ENCODE measurements around the gene PCYOX1L. TPM values are rescaled to one million over a fixed set of nuclear protein-coding genes. Genes with fewer than 3 reads are reported as not detected.

The PCYOX1L gene
- total RNA-seq, 2 experiments from 2014 or later: 17.2 to 18.2 TPM

DNA sequence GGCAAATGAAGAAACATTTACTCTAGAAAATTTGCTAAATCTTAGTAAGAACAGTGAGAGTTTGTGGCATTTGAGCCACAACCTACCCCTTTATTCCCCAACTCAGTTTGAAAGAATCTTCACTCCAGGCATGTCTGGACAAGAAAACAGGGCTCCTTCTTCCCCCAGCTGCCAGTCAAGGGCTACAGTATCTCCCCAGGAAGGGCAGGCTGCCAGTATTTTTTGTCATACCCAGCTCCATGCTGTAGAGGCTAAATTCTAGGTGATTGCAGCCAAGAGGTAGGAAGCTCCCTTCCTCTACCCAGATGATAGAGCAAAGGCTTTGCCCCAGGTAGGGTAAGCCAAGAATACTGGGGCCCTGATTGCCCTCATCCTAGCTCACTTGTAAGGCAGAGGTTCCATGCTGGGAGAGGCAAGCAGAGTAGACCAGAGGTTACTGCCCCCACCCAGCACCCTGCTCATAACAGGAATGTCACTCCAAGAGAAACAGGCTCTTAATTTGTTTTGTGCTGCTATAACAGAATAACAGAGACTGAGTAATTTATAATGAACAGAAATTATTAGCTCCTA, 32.6 kb upstream of the PCYOX1L start:
- no peaks in the 10 kb centered on the region for H3K9me3 Mint-ChIP-seq
- H3K36me3 Mint-ChIP-seq: no peaks in the 10 kb centered on the region
- H3K27ac Mint-ChIP-seq: no peak overlapping the region
- H3K4me1 Mint-ChIP-seq: no peaks in the 10 kb centered on the region
- DNase-seq: no peak
- no peak overlapping the region for H3K4me3 Mint-ChIP-seq
- no peaks in the 10 kb centered on the region for H3K27me3 Mint-ChIP-seq

DNA sequence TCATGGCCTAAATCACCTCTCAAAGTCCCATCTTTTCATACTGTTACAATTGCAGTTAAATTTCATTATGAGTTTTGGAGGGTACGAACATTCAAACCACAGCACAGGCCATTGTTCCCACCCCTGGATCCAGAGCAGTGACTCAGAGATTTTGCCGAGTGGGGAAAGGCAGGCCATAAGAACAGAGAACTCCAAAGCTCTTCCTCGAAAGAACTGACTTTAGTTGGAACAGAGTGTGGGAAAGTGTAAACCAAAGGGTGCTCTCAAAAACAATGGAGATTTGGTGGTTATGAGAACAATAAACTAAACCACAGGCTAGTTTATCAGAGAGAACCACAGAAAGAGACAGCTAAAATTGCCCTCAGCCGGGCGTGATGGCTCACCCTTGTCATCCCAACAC, 32.0 kb upstream of the PCYOX1L start:
- DNase-seq: no peak
- H3K27ac Mint-ChIP-seq: no peak overlapping the region
- H3K4me1 Mint-ChIP-seq: no peaks in the 10 kb centered on the region
- no peaks in the 10 kb centered on the region for H3K27me3 Mint-ChIP-seq
- H3K9me3 Mint-ChIP-seq: no peaks in the 10 kb centered on the region
- H3K4me3 Mint-ChIP-seq: no peak overlapping the region
- no peaks in the 10 kb centered on the region for H3K36me3 Mint-ChIP-seq

DNA sequence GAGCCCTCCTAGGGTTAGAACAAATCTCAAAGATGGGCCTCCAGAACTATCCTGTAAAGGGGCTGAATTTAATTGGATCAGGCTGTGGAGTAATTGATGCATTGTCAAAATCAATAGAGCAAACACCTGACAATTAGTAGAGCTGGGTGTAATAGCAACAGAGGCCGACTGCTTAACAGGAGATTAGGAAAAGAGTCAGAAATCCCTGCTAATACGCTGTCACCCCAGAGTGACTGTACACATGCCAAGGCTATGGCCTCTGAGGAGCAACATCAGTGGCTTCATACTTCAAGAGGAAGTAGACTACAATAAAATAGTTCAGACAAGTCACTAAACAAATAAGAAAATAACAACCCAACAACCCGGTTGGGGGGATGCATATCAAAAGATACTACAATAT, 31.2 kb upstream of the PCYOX1L start:
- no peaks in the 10 kb centered on the region for H3K4me1 Mint-ChIP-seq
- no peaks in the 10 kb centered on the region for H3K9me3 Mint-ChIP-seq
- H3K4me3 Mint-ChIP-seq: no peak overlapping the region
- no peak overlapping the region for H3K27ac Mint-ChIP-seq
- no peaks in the 10 kb centered on the region for H3K36me3 Mint-ChIP-seq
- H3K27me3 Mint-ChIP-seq: no peaks in the 10 kb centered on the region
- DNase-seq: no peak

DNA sequence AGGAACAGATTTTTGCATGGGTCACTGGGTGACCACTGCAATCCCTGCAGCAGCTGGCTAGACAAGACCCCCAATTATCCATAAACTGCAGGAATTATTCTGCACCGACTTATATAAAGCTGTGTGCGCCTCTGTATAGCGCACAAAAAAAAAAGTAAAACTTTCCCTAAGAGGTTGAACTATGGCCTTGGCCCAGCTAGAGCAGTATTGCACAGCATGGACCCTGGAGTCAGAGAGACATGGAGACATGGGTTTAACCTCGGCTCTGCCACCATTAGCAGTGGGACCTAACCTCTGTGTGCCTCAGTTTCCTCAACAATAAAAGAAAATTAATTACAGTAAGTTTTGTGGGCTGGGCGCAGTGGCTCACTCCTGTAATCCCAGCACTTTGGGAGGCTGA, 29.7 kb upstream of the PCYOX1L start:
- Mint-ChIP-seq H3K9me3 (no peaks in the 10 kb centered on the region), H3K4me3 (no peak overlapping the region), H3K36me3 (no peaks in the 10 kb centered on the region), H3K4me1 (no peaks in the 10 kb centered on the region), H3K27ac (no peak overlapping the region), H3K27me3 (no peaks in the 10 kb centered on the region)
- DNase-seq: no peak

DNA sequence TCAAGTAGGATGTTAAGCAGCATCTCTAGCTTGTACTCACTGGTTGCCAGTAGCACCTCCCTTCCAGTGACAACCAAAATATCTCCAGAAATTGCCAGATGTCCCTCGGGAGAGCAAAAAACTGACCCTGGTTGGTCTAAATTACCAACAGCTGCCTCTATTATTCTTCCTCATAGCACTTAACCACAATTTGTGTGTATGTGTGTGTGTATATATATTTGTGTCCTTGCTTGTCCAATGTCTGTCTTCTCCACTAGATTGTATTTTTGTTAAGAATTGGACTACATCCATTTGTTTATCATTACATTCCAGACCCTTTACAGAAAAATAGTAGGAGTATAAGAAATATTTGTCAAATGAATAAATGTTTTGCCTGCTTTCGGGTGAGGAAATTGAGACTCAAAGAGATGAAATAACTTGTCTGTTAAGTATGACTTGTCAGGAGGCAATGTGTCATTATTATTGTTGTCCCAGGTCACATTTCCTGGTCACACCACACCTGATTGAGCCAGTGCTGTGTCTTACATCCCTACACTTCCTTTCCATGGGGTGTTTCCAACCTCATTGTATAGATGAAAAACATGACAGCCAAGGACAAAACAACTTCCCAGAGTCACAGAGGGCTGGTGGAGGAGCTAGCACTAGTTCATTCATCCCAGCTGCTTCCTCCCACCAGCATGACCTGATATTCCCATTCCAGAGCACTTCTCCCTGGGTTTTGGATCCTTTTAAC, 24.0 kb upstream of the PCYOX1L start:
- no peaks in the 10 kb centered on the region for H3K27me3 Mint-ChIP-seq
- H3K9me3 Mint-ChIP-seq: no peaks in the 10 kb centered on the region
- no peak for DNase-seq
- H3K27ac Mint-ChIP-seq: no peak overlapping the region
- no peak overlapping the region for H3K4me3 Mint-ChIP-seq
- no peaks in the 10 kb centered on the region for H3K4me1 Mint-ChIP-seq
- no peaks in the 10 kb centered on the region for H3K36me3 Mint-ChIP-seq

DNA sequence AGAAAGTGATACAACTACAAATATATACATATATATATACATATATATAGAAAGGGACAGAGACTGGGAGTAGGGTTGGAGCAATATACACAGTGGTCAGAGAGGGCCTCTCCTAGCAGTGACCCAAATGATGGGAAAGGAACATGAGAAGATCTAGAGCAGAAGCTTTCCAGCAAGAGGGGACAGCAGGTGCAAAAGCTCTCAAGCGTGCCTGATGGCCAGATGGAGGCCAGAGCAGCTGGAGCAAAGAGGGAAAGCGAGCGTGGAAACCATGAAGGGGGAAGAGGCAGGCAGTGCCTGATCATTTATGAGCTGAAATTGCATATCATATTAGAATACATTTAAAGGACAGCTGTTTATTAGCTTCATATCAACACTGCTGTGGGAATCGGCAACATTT, 20.1 kb upstream of the PCYOX1L start:
- H3K9me3 Mint-ChIP-seq: no peaks in the 10 kb centered on the region
- no peaks in the 10 kb centered on the region for H3K27me3 Mint-ChIP-seq
- no peak overlapping the region for H3K27ac Mint-ChIP-seq

DNA sequence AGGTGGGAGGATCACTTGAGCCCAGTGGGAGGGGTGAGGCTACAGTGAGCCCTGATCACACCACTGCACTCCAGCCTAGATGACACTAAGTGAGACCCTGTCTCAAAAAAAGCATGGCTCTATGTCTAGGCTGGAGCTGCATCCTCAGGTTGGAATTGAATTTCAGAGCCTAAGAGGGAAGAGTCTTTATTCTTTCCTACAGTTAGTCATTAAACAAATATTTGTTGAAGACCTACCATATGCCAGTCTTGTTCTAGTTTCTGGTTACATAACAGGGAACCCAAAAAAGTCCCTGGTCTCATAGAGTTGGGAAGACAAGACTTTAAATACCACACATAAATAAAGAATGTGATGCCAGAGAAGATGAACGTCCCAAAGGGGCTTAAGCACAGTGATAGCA, 19.5 kb upstream of the PCYOX1L start:
- no peak overlapping the region for H3K27ac Mint-ChIP-seq
- no peaks in the 10 kb centered on the region for H3K36me3 Mint-ChIP-seq
- no peaks in the 10 kb centered on the region for H3K4me1 Mint-ChIP-seq
- no peak overlapping the region for H3K4me3 Mint-ChIP-seq
- H3K27me3 Mint-ChIP-seq: no peaks in the 10 kb centered on the region
- no peak for DNase-seq
- no peaks in the 10 kb centered on the region for H3K9me3 Mint-ChIP-seq

More for the DNA sequence above, 20.1 kb upstream of the PCYOX1L start:
- DNase-seq: no peak
- Mint-ChIP-seq H3K4me1 (no peaks in the 10 kb centered on the region), H3K36me3 (no peaks in the 10 kb centered on the region), H3K4me3 (no peak overlapping the region)

DNA sequence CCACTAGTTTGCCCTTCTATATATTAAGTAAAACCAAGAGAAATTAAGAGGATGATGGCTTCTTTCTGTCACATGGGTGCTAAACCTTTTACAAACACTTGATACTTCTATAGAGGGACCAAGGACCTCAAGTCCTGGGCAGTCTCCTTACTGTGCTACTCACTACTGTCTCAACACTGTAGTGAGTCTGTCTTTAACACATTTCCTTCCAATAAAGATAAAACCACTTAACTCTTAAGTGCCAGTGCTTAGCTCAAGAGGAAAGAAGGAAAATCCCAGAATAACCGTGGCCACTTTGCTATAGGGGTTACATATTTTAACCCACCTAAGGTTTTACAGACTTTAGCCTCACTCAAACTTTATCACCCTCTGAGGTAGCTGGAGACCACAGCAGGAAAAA, 16.9 kb upstream of the PCYOX1L start:
- Mint-ChIP-seq H3K27me3 (no peaks in the 10 kb centered on the region), H3K4me1 (peaks cover 11% of the 10 kb centered on the region), H3K4me3 (no peak overlapping the region), H3K36me3 (peaks cover 7% of the 10 kb centered on the region), H3K27ac (no peak overlapping the region), H3K9me3 (no peaks in the 10 kb centered on the region)
- DNase-seq: no peak

DNA sequence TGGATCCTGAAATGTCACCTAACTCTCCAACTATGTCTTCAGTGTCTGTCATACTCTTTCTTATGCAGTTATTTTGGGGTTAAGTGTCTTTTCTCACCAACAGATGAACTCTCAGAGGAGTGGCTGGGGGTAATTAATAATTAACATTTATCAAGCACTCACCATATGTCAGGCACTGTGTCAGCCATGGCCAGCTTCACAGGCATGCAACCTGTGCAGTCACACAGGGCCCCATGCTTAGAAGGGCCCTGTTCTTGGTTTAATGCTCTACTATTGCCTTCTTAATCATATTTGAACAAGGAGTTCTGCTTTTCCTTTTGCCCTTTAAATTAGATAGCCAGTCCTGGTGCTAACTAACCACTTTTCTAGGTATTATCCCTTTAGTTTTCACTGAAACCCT, 16.0 kb upstream of the PCYOX1L start:
- Mint-ChIP-seq H3K9me3 (no peaks in the 10 kb centered on the region), H3K27me3 (no peaks in the 10 kb centered on the region), H3K27ac (no peak overlapping the region), H3K4me3 (no peak overlapping the region), H3K36me3 (peaks cover 12% of the 10 kb centered on the region), H3K4me1 (peaks cover 12% of the 10 kb centered on the region)
- no peak for DNase-seq

DNA sequence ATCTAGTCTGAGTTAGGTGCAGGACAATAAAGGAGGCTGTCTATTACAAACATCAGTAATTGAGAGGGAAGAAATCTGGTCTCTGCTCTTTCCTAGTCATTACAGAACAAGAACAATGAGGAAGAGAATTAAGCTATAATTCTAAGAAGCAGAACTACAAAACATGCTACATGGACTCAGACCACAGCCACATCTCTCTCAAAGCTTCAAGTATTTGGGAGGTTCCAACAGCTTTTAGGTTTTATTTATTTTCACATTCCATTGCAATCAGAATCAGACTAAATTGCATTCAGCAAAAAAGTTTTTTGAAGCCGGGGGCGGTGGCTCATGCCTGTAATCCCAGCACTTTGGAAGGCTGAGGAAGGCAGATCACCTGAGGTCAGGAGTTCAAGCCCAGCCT, 13.7 kb upstream of the PCYOX1L start:
- no peaks in the 10 kb centered on the region for H3K27me3 Mint-ChIP-seq
- peaks cover 34% of the 10 kb centered on the region for H3K4me1 Mint-ChIP-seq
- no peak for DNase-seq
- peak overlapping the region; percentile 93 for H3K27ac Mint-ChIP-seq
- no peaks in the 10 kb centered on the region for H3K9me3 Mint-ChIP-seq
- peak overlapping the region; percentile 98 for H3K4me3 Mint-ChIP-seq
- H3K36me3 Mint-ChIP-seq: peaks cover 35% of the 10 kb centered on the region

DNA sequence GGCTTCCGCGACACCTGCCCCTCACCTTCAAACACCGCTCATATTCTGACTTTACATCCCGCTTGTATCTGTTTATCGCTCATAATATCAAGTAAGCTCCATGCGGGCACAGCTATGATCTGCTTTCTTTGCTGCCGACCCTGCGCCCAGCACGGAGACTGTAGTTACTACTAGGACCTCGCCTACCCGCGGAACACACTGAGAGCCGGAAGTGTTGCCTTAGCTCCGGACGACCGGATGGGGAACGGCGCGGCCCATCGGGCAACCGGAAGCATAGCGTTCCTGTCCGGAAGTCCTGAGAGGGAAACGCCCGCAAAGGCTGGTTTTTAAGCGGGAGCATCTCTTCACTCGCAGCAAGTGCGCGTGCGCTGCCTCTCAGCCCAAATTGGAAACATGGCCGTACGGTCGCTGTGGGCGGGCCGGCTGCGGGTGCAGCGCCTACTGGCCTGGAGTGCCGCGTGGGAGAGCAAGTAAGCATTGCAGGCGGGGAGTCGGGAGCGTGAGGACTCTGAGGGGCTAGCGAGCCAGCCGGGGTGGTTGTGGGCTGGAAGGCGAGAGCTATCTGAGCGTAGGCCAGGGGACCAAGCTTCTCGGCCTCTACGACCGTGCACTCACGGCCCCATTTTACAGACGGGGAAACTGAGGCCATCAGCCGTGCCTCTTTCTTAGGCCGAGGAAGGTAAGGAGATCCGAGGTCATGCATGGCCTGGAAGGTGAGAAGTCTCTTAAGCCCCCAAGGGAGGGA, 12.5 kb upstream of the PCYOX1L start, which contains the start of gene GRPEL2:
Gene GRPEL2 (plus strand): TSS at position 353 of the 745 bp plus-strand sequence. CDS start 41 bp downstream, at position 394.
- Mint-ChIP-seq H3K4me1 (peaks cover 42% of the 10 kb centered on the region), H3K27ac (peak within 1 kb of the TSS; percentile 93), H3K4me3 (peak within 1 kb of the TSS; percentile 98), H3K9me3 (no peaks in the 10 kb centered on the region), H3K36me3 (peaks cover 44% of the 10 kb centered on the region), H3K27me3 (no peaks in the 10 kb centered on the region)
- DNase-seq: peak; percentile 95

DNA sequence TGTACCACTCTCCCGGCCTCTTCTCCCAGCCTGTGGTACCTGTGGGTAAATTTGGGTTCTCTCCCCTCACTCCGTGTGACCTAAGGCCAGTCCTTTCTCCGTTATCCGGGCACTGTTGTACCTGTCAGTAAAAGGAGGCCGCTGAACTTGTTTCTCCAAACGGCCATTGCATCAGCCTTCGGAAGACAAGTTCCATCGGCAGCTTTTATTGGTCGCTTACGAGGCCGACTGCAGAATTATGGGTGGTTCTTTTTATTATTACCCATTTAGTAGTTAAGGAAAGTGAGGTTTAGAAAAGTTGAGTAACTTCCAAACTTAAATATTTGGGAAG, 12.0 kb upstream of the PCYOX1L start:
- H3K4me3 Mint-ChIP-seq: peak overlapping the region; percentile 98
- H3K27me3 Mint-ChIP-seq: no peaks in the 10 kb centered on the region
- H3K27ac Mint-ChIP-seq: peak overlapping the region; percentile 93
- peaks cover 49% of the 10 kb centered on the region for H3K36me3 Mint-ChIP-seq
- no peak for DNase-seq
- no peaks in the 10 kb centered on the region for H3K9me3 Mint-ChIP-seq
- H3K4me1 Mint-ChIP-seq: peaks cover 47% of the 10 kb centered on the region

DNA sequence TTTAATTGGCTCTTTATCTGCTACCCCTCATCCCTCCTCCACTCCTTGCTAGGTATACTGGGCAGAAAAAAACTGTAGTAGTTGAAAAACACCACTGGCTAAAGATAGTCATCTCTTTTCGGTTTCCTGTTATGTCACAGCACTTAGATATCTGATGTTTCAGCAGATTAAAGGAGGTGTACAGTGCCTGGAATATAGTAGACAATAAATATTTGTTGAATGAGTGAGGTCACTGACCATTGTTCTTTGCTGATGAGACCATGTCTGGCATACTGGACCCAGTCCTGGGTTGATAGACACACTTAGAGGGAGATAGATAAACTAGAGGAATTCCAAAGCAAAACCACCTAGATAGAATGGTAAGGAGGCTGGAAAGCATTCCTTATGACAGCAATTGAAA, 9.3 kb upstream of the PCYOX1L start:
- no peak for DNase-seq
- Mint-ChIP-seq H3K36me3 (peaks cover 64% of the 10 kb centered on the region), H3K9me3 (no peaks in the 10 kb centered on the region), H3K4me1 (peaks cover 66% of the 10 kb centered on the region), H3K27ac (peak overlapping the region; percentile 93), H3K4me3 (peak overlapping the region; percentile 98), H3K27me3 (no peaks in the 10 kb centered on the region)

DNA sequence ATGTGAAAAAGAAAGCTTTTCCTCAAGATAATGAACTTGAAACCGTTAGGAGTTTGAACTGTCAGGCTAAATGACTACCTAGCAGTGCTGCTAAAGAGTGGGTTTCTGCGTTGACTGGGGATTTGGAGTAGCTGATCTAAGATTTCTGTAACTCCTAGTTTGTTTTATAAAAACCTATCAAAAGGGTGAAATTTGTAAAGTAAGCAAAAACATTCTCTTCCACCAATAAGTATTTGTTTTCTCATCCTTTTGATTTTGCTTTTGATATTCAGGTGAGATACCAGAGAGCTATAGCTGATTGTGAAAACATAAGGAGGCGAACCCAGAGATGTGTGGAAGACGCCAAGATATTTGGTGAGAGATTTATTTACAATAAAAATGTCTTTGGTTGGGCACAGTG, 8.5 kb upstream of the PCYOX1L start:
- peak overlapping the region; percentile 22 for H3K4me3 Mint-ChIP-seq
- peaks cover 69% of the 10 kb centered on the region for H3K36me3 Mint-ChIP-seq
- H3K4me1 Mint-ChIP-seq: peaks cover 64% of the 10 kb centered on the region
- H3K27me3 Mint-ChIP-seq: no peaks in the 10 kb centered on the region
- no peaks in the 10 kb centered on the region for H3K9me3 Mint-ChIP-seq
- no peak for DNase-seq
- H3K27ac Mint-ChIP-seq: peak overlapping the region; percentile 93

DNA sequence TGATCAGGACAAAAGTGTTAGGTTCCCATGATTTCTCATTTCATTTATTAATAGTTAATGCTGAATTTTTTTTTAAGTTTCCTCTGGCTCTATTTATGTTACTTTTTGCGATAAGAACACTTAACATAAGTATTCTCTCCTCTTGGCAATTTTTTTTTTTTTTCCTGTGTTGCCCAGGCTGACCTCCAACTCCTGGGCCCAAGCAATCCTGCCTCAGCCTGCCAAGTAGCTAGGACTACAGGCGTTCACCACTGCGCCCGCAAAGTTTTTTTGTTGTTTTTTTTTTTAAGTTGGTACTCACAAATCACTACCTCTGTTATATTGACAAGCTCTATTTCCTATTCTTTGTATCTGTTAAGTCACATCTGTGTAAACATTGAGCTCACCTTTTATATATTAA, 5.7 kb upstream of the PCYOX1L start:
- Mint-ChIP-seq H3K36me3 (peaks cover 76% of the 10 kb centered on the region), H3K4me1 (peaks cover 77% of the 10 kb centered on the region), H3K27ac (no peak overlapping the region), H3K4me3 (no peak overlapping the region), H3K27me3 (no peaks in the 10 kb centered on the region), H3K9me3 (no peaks in the 10 kb centered on the region)
- DNase-seq: no peak

Measured in activated naive CD8-positive, alpha-beta T cell treated with anti-CD3 and anti-CD28 coated beads for 36 hours (primary cell).